ENCODE results near the gene EBF4.
"Not testable (repeated sequence)": the region's sequence is repeated elsewhere in the genome, so short reads cannot be mapped to it uniquely, and the experiment has no call there.

The EBF4 gene

GRCh38 chr20:2807929-2808328 is 115.3 kb downstream of the EBF4 start:
- not testable (repeated sequence) for DNase-seq (ENCODE audit: low spot score); FAIRE-seq

- no peak for FAIRE-seq
- no peak for DNase-seq (ENCODE audit: low spot score)
Measured at GRCh38 chr20:2809690-2810089, 117.1 kb downstream of the EBF4 start.

All from RCC 7860 (cell line).